Measurements from ENCODE around the gene LOXL1.

The LOXL1 gene

GRCh38 chr15:73982222-73982962 is 56.1 kb downstream of the LOXL1 start:
- no peak overlapping the region for H3K4me3 ChIP-seq (ENCODE audit: low read depth, low read length, poor library complexity, severe bottlenecking)
- TF ChIP-seq EZH2 (IDR thresholded peaks at IDR 0.05; ENCODE audit: borderline replicate concordance, low read length) = no peak
- TF ChIP-seq CTCF (IDR thresholded peaks at IDR 0.05; ENCODE audit: low read length) = no peak
- H3K9me3 ChIP-seq (ENCODE audit: low read length) = no peaks in the 10 kb centered on the region
- H2AFZ ChIP-seq (ENCODE audit: low read length) = no peak overlapping the region
- H3K79me2 ChIP-seq (ENCODE audit: insufficient read depth, low read length) = no peaks in the 10 kb centered on the region
- H3K36me3 ChIP-seq (ENCODE audit: insufficient read depth, low read length) = peaks cover 6% of the 10 kb centered on the region; the same call in 1 of the 2 replicates
- H3F3A ChIP-seq (ENCODE audit: insufficient read depth, low read length) = no peaks in the 10 kb centered on the region
- no peaks in the 10 kb centered on the region for H4K20me1 ChIP-seq (ENCODE audit: insufficient read depth, low read length)
- H3K27me3 ChIP-seq (ENCODE audit: insufficient read depth, low read length) = no peaks in the 10 kb centered on the region
- H3K9ac ChIP-seq (ENCODE audit: low read length) = no peak overlapping the region
- H3K27ac ChIP-seq (ENCODE audit: low read depth, low read length, poor library complexity, severe bottlenecking) = no peak overlapping the region
- H3K9me2 ChIP-seq (ENCODE audit: low read depth, low read length) = no peaks in the 10 kb centered on the region
- H3K4me2 ChIP-seq (ENCODE audit: low read length) = no peak overlapping the region
- H3K4me1 ChIP-seq (ENCODE audit: insufficient read depth, low read length, severe bottlenecking) = peaks cover 4% of the 10 kb centered on the region

- Histone ChIP-seq H3K4me2 (ENCODE audit: low read length) (no peak overlapping the region), H3K9me3 (ENCODE audit: low read length) (no peaks in the 10 kb centered on the region), H3F3A (ENCODE audit: insufficient read depth, low read length) (no peaks in the 10 kb centered on the region), H2AFZ (ENCODE audit: low read length) (no peak overlapping the region), H4K20me1 (ENCODE audit: insufficient read depth, low read length) (no peaks in the 10 kb centered on the region), H3K36me3 (ENCODE audit: insufficient read depth, low read length) (peaks cover 6% of the 10 kb centered on the region; the same call in 1 of the 2 replicates), H3K9ac (ENCODE audit: low read length) (no peak overlapping the region), H3K79me2 (ENCODE audit: insufficient read depth, low read length) (no peaks in the 10 kb centered on the region), H3K4me1 (ENCODE audit: insufficient read depth, low read length, severe bottlenecking) (peaks cover 4% of the 10 kb centered on the region), H3K27ac (ENCODE audit: low read depth, low read length, poor library complexity, severe bottlenecking) (no peak overlapping the region), H3K27me3 (ENCODE audit: insufficient read depth, low read length) (no peaks in the 10 kb centered on the region), H3K4me3 (ENCODE audit: low read depth, low read length, poor library complexity, severe bottlenecking) (no peak overlapping the region), H3K9me2 (ENCODE audit: low read depth, low read length) (no peaks in the 10 kb centered on the region)
- TF ChIP-seq CTCF (IDR thresholded peaks at IDR 0.05; ENCODE audit: low read length) = no peak
- no peak for TF ChIP-seq EZH2 (IDR thresholded peaks at IDR 0.05; ENCODE audit: borderline replicate concordance, low read length)
Observed at GRCh38 chr15:73983211-73983727, 57.0 kb downstream of the LOXL1 start.

- H3K9me2 ChIP-seq (ENCODE audit: low read depth, low read length) = no peaks in the 10 kb centered on the region
- no peaks in the 10 kb centered on the region for H3K27me3 ChIP-seq (ENCODE audit: insufficient read depth, low read length)
- H3K27ac ChIP-seq (ENCODE audit: low read depth, low read length, poor library complexity, severe bottlenecking) = no peak overlapping the region
- no peak overlapping the region for H3K4me3 ChIP-seq (ENCODE audit: low read depth, low read length, poor library complexity, severe bottlenecking)
- H3K79me2 ChIP-seq (ENCODE audit: insufficient read depth, low read length) = no peaks in the 10 kb centered on the region
- H3K9ac ChIP-seq (ENCODE audit: low read length) = no peak overlapping the region
- TF ChIP-seq CTCF (IDR thresholded peaks at IDR 0.05; ENCODE audit: low read length) (no peak), EZH2 (IDR thresholded peaks at IDR 0.05; ENCODE audit: borderline replicate concordance, low read length) (no peak)
- H4K20me1 ChIP-seq (ENCODE audit: insufficient read depth, low read length) = no peaks in the 10 kb centered on the region
- H3K4me1 ChIP-seq (ENCODE audit: insufficient read depth, low read length, severe bottlenecking) = peaks cover 4% of the 10 kb centered on the region
- H3K9me3 ChIP-seq (ENCODE audit: low read length) = no peaks in the 10 kb centered on the region
- H2AFZ ChIP-seq (ENCODE audit: low read length) = no peak overlapping the region
- no peak overlapping the region for H3K4me2 ChIP-seq (ENCODE audit: low read length)
- peaks cover 6% of the 10 kb centered on the region; the same call in 1 of the 2 replicates for H3K36me3 ChIP-seq (ENCODE audit: insufficient read depth, low read length)
- H3F3A ChIP-seq (ENCODE audit: insufficient read depth, low read length) = no peaks in the 10 kb centered on the region
Observed at GRCh38 chr15:73983773-73984172, 57.5 kb downstream of the LOXL1 start.
